Liver (tissue), 9 donors: ENCODE data around the gene UBE2Q2. TPM values are rescaled to one million over a fixed set of nuclear protein-coding genes. Genes with fewer than 3 reads are reported as not detected.

ENCODE experiments used
- DNase-seq: peaks from one replicate; pipeline ENCODE4 v3.0.0-alpha.2; 2017; ENCODE audit warnings: low spot score
- H3K27ac ChIP-seq, 2 donors: one replicate each; pipeline ENCODE4 v1.7.0; 2013; ENCODE audit warnings: inconsistent platforms in 2 of 2, low read length in 2 of 2, control low read depth in 1 of 2, low read depth in 1 of 2, mild to moderate bottlenecking in 1 of 2
- H3K27me3 ChIP-seq, 4 donors: one replicate each; pipeline versions ENCODE4 v1.6.1 to v1.7.0; 2013; ENCODE audit warnings: low read length in 3 of 4, inconsistent platforms in 1 of 4, mild to moderate bottlenecking in 1 of 4, moderate library complexity in 1 of 4; ENCODE audit not compliant: control insufficient read depth in 4 of 4, insufficient read depth in 4 of 4
- H3K36me3 ChIP-seq, 4 donors: one replicate each; pipeline versions ENCODE4 v1.6.1 to v1.7.0; 2013; ENCODE audit warnings: low read length in 3 of 4, mild to moderate bottlenecking in 3 of 4, low read depth in 1 of 4, moderate library complexity in 1 of 4; ENCODE audit not compliant: control insufficient read depth in 4 of 4, insufficient read depth in 3 of 4
- H3K4me1 ChIP-seq, 4 donors: one replicate each; pipeline versions ENCODE4 v1.6.1 to v1.7.0; 2013; ENCODE audit warnings: low read length in 3 of 4, mild to moderate bottlenecking in 3 of 4, moderate library complexity in 1 of 4; ENCODE audit not compliant: control insufficient read depth in 4 of 4, insufficient read depth in 4 of 4
- H3K4me3 ChIP-seq, 3 donors: one replicate each; pipeline versions ENCODE4 v1.6.1 to v1.7.0; 2013; ENCODE audit warnings: low read length in 3 of 3, control low read depth in 1 of 3, low read depth in 1 of 3, mild to moderate bottlenecking in 1 of 3
- H3K9ac ChIP-seq, 2 donors: one replicate each; pipeline ENCODE4 v1.7.0; 2013; ENCODE audit warnings: low read length in 2 of 2, mild to moderate bottlenecking in 2 of 2, moderate library complexity in 2 of 2, control low read depth in 1 of 2, low read depth in 1 of 2
- H3K9me3 ChIP-seq, 4 donors: one replicate each; pipeline versions ENCODE4 v1.6.1 to v1.7.0; 2013; ENCODE audit warnings: low read length in 3 of 4; ENCODE audit not compliant: control insufficient read depth in 4 of 4
- ATF3 ChIP-seq: IDR thresholded peaks from 2 replicates; pipeline ENCODE4 v1.6.1; 2016; ENCODE audit warnings: antibody characterized with exemption
- CTCF ChIP-seq: fragments of 150-350 bp; IDR thresholded peaks from 2 replicates; pipeline ENCODE4 v1.5.1; 2017; ENCODE audit warnings: improper control_type of control experiment, low read depth, low read length; ENCODE audit not compliant: missing input control
- EGR1 ChIP-seq, 2 donors: IDR thresholded peaks; 2 replicates each; pipeline ENCODE4 v1.6.1; 2016 to 2018; ENCODE audit warnings: antibody characterized with exemption in 2 of 2, low read depth in 2 of 2
- FOXA1 ChIP-seq: IDR thresholded peaks from 2 replicates; pipeline ENCODE4 v1.6.1; 2016; ENCODE audit warnings: antibody characterized with exemption
- FOXA2 ChIP-seq: IDR thresholded peaks from 2 replicates; pipeline ENCODE4 v1.6.1; 2016; ENCODE audit warnings: antibody characterized with exemption
- GABPA ChIP-seq, 2 donors: IDR thresholded peaks in 1 of 2; conservative IDR thresholded peaks in 1 of 2; 2 replicates each; pipeline ENCODE4 v1.6.1; 2016; ENCODE audit warnings: antibody characterized with exemption in 2 of 2, mild to moderate bottlenecking in 1 of 2, moderate library complexity in 1 of 2
- HNF4G ChIP-seq: IDR thresholded peaks from 2 replicates; pipeline ENCODE4 v1.6.1; 2016; ENCODE audit warnings: antibody characterized with exemption
- JUND ChIP-seq, 2 donors: IDR thresholded peaks; 2 replicates each; pipeline ENCODE4 v1.6.1; 2016; ENCODE audit warnings: antibody characterized with exemption in 2 of 2
- MAX ChIP-seq: IDR thresholded peaks from 2 replicates; pipeline ENCODE4 v1.6.1; 2016; ENCODE audit warnings: antibody characterized with exemption
- NR2F2 ChIP-seq: IDR thresholded peaks from 2 replicates; pipeline ENCODE4 v1.6.1; 2016; ENCODE audit warnings: antibody characterized with exemption
- RAD21 ChIP-seq, 2 donors: IDR thresholded peaks; 2 replicates each; pipeline ENCODE4 v1.6.1; 2016; ENCODE audit warnings: antibody characterized with exemption in 2 of 2, mild to moderate bottlenecking in 2 of 2
- REST ChIP-seq: IDR thresholded peaks from 2 replicates; pipeline ENCODE4 v1.6.1; 2016; ENCODE audit warnings: antibody characterized with exemption, mild to moderate bottlenecking
- SP1 ChIP-seq: IDR thresholded peaks from 2 replicates; pipeline ENCODE4 v1.6.1; 2018; ENCODE audit warnings: antibody characterized with exemption, mild to moderate bottlenecking
- TAF1 ChIP-seq: conservative IDR thresholded peaks from 2 replicates; pipeline ENCODE4 v1.6.1; 2016; ENCODE audit warnings: antibody characterized with exemption, mild to moderate bottlenecking
- WGBS: extraction: QIAGEN DNeasy Blood & Tissue Kit; methylation state at CpG from one replicate; pipeline ENCODE4 v1.1.7; 2013; 5-methylcytosine and 5-hydroxymethylcytosine counted together
- polyA plus RNA-seq, 2 donors: library from polyadenylated mRNA; stranded (reverse) in 1 of 2; unstranded in 1 of 2; fragments of 200-250 nt in 1 of 2; fragments of >200 nt in 1 of 2; fragmentation: Nextera tagmentation in 1 of 2; extraction: Ambion mirVana in 1 of 2; gene quantifications; one replicate each; pipeline versions ENCODE4 v1.2.1 to v1.2.3, GENCODE V29; 2013 to 2015
- total RNA-seq, 2 donors: library from RNA; depleted of rRNA; stranded (reverse); fragments of >200 nt; gene quantifications; one replicate each; pipeline ENCODE4 v1.2.3, GENCODE V29; 2014
- donor health status: healthy.
- donor health status: healthy.
- donor health status: healthy.
- donor health status: healthy.
- donor health status: healthy.

Gene UBE2Q2
- total and polyA plus RNA-seq, 4 donors: 2.4 to 14.4 (median 5.2) TPM

GRCh38 chr15:75943713-75944215, 100.5 kb downstream of the UBE2Q2 start:
- WGBS: 54% methylated on average over 1 of the region's 1 CpG
- no peaks in the 10 kb centered on the region for H3K27me3 ChIP-seq
- DNase-seq: no peak
- H3K4me3 ChIP-seq: no peak overlapping the region
- TF ChIP-seq MAX (no peak), CTCF (no peak), FOXA2 (no peak), EGR1 (IDR thresholded peaks at IDR 0.05; ENCODE audit: low read depth in 2 of 2) (no peak), NR2F2 (no peak), JUND (IDR thresholded peaks at IDR 0.05) (no peak), RAD21 (IDR thresholded peaks at IDR 0.05) (no peak)
- H3K36me3 ChIP-seq: peaks cover 0 to 1% (median 0%) of the 10 kb centered on the region in 4 donors
- H3K9ac ChIP-seq: no peak overlapping the region
- H3K9me3 ChIP-seq: no peaks in the 10 kb centered on the region
- H3K4me1 ChIP-seq: no peaks in the 10 kb centered on the region
- no peak overlapping the region for H3K27ac ChIP-seq

GRCh38 chr15:75945953-75946352, 102.7 kb downstream of the UBE2Q2 start:
- no peaks in the 10 kb centered on the region for H3K36me3 ChIP-seq
- H3K9ac ChIP-seq: no peak overlapping the region
- TF ChIP-seq TAF1 (no peak), GABPA (IDR thresholded peaks at IDR 0.05 in 1 of 2, conservative IDR thresholded peaks at IDR 0.05 in 1 of 2) (no peak)
- no peaks in the 10 kb centered on the region for H3K27me3 ChIP-seq
- no peak overlapping the region for H3K27ac ChIP-seq
- DNase-seq: no peak
- H3K4me1 ChIP-seq: no peaks in the 10 kb centered on the region
- H3K4me3 ChIP-seq: no peak overlapping the region
- 82% methylated on average over 4 of the region's 4 CpGs for WGBS
- no peaks in the 10 kb centered on the region for H3K9me3 ChIP-seq

- Histone ChIP-seq H3K4me3 (no peak overlapping the region), H3K27ac (no peak overlapping the region), H3K36me3 (no peaks in the 10 kb centered on the region), H3K4me1 (no peaks in the 10 kb centered on the region), H3K9ac (no peak overlapping the region), H3K27me3 (no peaks in the 10 kb centered on the region), H3K9me3 (no peaks in the 10 kb centered on the region)
- TF ChIP-seq RAD21 (IDR thresholded peaks at IDR 0.05) (no peak), FOXA1 (no peak), ATF3 (no peak), REST (no peak), GABPA (IDR thresholded peaks at IDR 0.05 in 1 of 2, conservative IDR thresholded peaks at IDR 0.05 in 1 of 2) (no peak), HNF4G (no peak), NR2F2 (no peak), FOXA2 (no peak), SP1 (no peak), CTCF (no peak), JUND (IDR thresholded peaks at IDR 0.05) (no peak)
- 75% methylated on average over 1 of the region's 1 CpG for WGBS
- DNase-seq: no peak
These were observed 103.8 kb downstream of the UBE2Q2 start for GRCh38 chr15:75947092-75947491.
